Adrenal gland (tissue), 5 donors: Measurements from ENCODE around the gene ALOX15B.

ENCODE experiments used
- CTCF ChIP-seq, 6 experiments: fragments of 450-650 bp in 4 of 6; fragments of 200-600 bp in 2 of 6; sonication (generic) in 1 of 6; IDR thresholded peaks; 1 replicate in 5 of 6; 2 replicates in 1 of 6; pipeline versions ENCODE4 v1.5.1 to v1.8.0; 2016 to 2021; ENCODE audit warnings: antibody characterized with exemption in 6 of 6, mild to moderate bottlenecking in 2 of 6, moderate library complexity in 1 of 6
- POLR2A ChIP-seq, 2 donors: fragments of 450-650 bp; IDR thresholded peaks; one replicate each; pipeline ENCODE4 v1.6.1; 2017; ENCODE audit warnings: antibody characterized with exemption in 2 of 2, mild to moderate bottlenecking in 2 of 2, moderate library complexity in 1 of 2
- donor health status: DM: no; HTN: no; CAD: no.

GRCh38 chr17:8031950-8032349 lies 6.9 kb upstream of the ALOX15B start:
- TF ChIP-seq CTCF (IDR thresholded peaks at IDR 0.05) (no peak), POLR2A (IDR thresholded peaks at IDR 0.05) (no peak)
